GM13977 (cell line): ENCODE data around the gene KIFC3.
A peak's percentile ranks its signal among the peaks of the same experiment; 100 is the strongest.

ENCODE experiments used
- DNase-seq: peaks from one replicate; pipeline ENCODE4 v3.0.0; 2012; ENCODE audit warnings: low spot score
- in situ Hi-C: fragments of 300-500 bp; cut with MboI; formaldehyde crosslinking; loops from one replicate; pipeline ENCODE4 v1.12.0; 2022; ENCODE audit warnings: low sequenced_read_pairs, low pct_unique_long_range_greater_than_20kb, mixed read lengths, inconsistent platforms; ENCODE audit not compliant: unreplicated experiment
- TF ChIP-seq, protein P1 (sequence below): IDR thresholded peaks from 2 replicates; pipeline ENCODE4 v1.5.1; 2012; ENCODE audit warnings: mild to moderate bottlenecking, control low read depth; ENCODE audit not compliant: insufficient read depth; ENCODE audit errors: extremely low read depth, missing control alignments

Gene KIFC3

DNA sequence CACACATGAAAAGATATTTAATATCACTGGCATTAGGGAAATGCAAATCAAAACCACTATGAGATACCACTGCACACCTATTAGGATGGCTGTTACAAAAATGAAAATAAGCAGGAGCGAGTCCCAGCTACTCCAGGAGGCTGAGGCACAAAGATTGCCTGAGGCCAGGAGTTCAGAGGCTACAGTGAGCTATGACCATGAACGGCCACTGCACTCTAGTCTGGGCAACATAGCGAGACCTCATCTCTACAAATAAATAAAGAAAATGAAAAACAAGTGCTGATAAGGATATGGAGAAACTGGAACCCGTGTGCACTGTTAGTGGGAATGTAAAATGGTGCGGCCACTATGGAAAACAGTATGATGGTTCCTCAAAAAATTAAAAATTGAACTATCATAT is 23.6 kb downstream of the KIFC3 start:
- DNase-seq: no peak

DNA sequence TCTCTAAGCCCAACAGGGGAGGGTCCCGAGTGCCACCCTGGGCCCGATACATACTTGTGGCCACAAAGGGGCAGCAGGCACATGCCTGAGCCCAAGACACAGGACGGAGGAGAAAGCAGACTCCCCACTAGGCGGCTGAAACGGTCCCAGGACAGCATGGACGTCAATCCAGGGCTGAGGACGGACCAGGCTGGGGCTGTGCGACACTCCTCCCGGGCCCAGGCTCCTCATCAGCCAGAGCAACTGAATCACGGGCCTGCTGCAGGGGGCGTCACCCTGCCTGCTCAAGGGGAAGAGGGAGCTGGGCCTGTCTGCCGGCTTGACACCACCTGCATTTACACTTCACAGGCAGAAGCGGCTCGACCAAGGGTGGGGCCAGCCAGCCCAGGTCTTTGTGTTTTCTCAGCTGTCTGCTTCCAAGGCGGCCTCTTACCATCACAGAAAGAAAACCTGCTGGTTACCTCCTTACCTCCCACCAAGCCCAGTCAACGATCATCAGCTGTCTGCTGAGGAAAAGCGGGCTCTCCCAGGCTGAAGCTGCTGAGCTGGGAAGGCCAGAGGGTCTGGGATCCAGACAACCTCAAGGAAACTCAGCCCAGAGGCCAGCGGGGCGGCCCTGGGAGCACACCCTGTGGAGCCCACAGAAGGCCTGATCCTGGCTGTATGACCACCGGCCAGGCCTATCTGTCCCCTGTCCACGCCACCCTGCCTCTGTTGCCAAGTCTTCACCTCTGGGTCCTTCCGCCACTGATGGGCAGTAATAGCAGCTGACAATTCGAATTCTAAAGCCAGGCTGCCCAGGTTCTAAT is 26.4 kb downstream of the KIFC3 start:
- TF ChIP-seq, protein P1, sequence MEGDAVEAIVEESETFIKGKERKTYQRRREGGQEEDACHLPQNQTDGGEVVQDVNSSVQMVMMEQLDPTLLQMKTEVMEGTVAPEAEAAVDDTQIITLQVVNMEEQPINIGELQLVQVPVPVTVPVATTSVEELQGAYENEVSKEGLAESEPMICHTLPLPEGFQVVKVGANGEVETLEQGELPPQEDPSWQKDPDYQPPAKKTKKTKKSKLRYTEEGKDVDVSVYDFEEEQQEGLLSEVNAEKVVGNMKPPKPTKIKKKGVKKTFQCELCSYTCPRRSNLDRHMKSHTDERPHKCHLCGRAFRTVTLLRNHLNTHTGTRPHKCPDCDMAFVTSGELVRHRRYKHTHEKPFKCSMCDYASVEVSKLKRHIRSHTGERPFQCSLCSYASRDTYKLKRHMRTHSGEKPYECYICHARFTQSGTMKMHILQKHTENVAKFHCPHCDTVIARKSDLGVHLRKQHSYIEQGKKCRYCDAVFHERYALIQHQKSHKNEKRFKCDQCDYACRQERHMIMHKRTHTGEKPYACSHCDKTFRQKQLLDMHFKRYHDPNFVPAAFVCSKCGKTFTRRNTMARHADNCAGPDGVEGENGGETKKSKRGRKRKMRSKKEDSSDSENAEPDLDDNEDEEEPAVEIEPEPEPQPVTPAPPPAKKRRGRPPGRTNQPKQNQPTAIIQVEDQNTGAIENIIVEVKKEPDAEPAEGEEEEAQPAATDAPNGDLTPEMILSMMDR: peak; percentile 12
- DNase-seq: no peak

More for the DNA sequence above, 23.6 kb downstream of the KIFC3 start:
- TF ChIP-seq, protein P1: no peak
- in situ Hi-C loops: no loop called here

DNA sequence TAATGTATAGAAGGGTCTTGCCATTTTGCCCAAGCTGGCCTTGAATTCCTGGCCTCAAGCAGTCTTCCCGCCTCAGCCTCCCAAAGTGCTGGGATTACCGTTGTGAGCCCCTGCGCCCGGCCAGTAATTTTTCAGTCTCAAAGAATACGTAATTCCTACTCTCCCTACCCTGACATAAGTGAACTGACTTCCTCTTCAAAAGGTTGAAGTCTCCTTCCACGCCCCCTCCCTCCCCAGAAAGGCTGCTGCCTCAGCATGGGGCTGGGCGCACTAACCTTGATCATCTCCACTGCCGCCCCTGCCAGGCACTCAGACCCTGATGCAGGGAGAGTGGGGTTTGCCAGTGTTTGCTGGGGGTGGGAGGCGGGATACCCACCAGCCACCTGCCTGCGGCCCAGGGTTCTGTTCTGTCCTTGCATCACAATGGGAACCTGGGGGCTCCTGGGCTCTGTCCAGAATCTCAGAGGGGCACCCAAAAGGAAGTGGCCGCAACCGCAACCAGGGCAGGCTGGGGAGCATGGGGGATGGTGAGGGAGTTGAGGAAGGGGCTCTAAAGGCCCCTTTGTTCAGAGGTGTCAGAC is 27.5 kb downstream of the KIFC3 start:
- TF ChIP-seq, protein P1: no peak
- in situ Hi-C loops: no loop called here
- no peak for DNase-seq

More for the DNA sequence above, 26.4 kb downstream of the KIFC3 start:
- in situ Hi-C loops: no loop called here

DNA sequence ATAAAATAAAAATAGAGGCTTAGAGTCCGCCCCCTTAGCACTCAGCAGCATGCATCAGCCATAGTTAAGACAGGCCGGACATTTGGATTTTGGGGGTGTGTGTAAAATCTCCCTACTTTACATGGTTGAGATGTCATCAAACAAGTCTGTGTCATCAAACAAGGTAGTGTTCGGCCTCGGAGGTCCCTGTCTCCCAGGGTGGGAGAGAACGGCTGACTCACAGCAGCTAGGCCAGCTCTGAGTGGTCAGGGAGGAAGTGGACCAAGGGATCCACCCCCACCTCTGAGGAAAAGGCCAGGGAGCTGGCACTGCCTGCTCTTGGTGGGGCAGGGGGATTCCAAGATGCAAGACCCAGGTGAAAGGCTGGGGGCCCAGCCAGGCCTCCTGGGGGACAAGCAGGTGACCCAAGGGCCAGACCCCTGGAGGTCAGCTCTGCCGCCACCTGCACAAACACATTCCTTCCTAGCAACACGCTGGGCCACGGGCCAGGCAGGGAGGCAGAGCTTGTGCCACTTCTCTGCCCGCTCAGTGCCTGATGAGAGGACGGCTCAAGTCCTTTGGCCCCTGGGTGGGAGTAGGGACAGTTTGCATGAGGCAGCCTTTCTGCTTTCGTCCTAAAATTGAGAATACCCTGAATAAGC is 28.5 kb downstream of the KIFC3 start:
- TF ChIP-seq, protein P1: no peak
- in situ Hi-C loops: no loop called here
- no peak for DNase-seq

DNA sequence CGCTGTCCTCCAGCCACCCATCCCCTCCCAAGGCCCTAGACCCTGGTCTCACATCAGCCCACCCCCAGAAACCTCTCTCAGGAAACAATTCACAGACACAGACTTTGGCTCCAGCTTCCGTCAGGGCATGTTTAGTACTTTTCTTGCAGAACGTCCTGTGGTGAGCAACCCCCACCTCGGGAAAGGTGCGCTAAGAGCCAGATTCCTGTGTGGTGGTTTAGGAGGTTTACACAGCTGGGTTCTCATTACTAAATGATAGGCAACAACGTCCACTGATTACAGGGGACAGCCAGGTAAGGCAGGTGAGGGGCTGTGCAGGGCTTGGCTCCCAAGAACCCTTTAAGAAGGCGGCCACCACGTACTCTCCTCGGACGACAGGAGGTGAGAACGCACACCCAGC is 29.3 kb downstream of the KIFC3 start:
- in situ Hi-C loops: no loop called here
- TF ChIP-seq, protein P1: no peak
- no peak for DNase-seq

DNA sequence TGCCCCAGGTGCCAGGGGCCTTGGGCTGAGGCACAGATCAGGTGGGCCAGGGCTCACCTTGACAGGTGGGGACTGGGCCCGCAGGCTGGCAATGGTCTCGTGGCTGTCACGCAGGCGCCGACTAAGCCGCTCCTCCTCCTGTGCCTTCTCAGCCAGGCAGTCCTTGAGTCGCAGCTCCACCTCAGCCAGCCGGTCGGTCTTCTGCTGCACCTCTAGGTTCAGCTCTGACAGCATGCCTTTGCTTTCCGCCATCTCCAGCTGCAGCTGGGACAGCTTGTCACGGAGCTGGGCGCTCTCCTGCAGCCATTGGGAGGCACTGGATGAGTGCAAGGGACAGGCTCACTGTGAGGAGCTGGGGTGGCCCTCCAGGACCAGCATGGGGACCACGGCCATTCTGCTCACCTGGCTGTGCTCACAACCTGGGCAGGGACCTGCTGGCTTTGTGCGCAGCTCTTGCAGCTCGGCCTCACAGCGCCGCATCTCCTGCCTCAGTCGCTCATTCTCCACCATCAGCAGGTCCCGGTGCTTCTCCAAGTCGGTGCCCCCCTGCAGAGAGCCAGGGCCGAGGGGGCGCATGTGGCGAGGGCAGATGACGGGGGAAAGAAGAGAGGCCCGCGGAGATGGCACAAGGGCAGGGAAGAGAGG is 31.0 kb downstream of the KIFC3 start:
- in situ Hi-C loops: no loop called here
- TF ChIP-seq, protein P1: no peak
- DNase-seq: no peak
